Breast epithelium (tissue), 4 donors: Measurements from ENCODE around the gene NEURL1B. TPM values are rescaled to one million over a fixed set of nuclear protein-coding genes. Genes with fewer than 3 reads are reported as not detected.
A peak's percentile ranks its signal among the peaks of the same experiment; 100 is the strongest.
"Not testable (repeated sequence)": the region's sequence is repeated elsewhere in the genome, so short reads cannot be mapped to it uniquely, and the experiment has no call there.

Source experiments
- DNase-seq, 2 donors: peaks; one replicate each; pipeline ENCODE4 v3.0.0-alpha.2; 2019; ENCODE audit warnings: low spot score in 2 of 2
- H3K27ac ChIP-seq, 2 donors: fragments of 200-600 bp; sonication (generic) in 1 of 2; one replicate each; pipeline ENCODE4 v1.5.1; 2016 to 2019; ENCODE audit warnings: mild to moderate bottlenecking in 1 of 2
- H3K27me3 ChIP-seq, 2 donors: fragments of 200-600 bp; sonication (generic) in 1 of 2; one replicate each; pipeline versions ENCODE4 v1.5.1 to v1.6.0; 2017 to 2019; ENCODE audit warnings: control low read depth in 1 of 2, mild to moderate bottlenecking in 1 of 2
- H3K36me3 ChIP-seq: fragments of 200-600 bp; one replicate; pipeline ENCODE4 v1.5.1; 2019
- H3K4me1 ChIP-seq, 2 donors: fragments of 200-600 bp; sonication (generic); one replicate each; pipeline ENCODE4 v1.5.1; 2016 to 2019; ENCODE audit warnings: control low read depth in 1 of 2
- H3K4me3 ChIP-seq, 3 donors: fragments of 200-600 bp; sonication (generic); 1 replicate in 2 of 3; 2 replicates in 1 of 3; pipeline ENCODE4 v1.5.1; 2016 to 2019; ENCODE audit warnings: mild to moderate bottlenecking in 3 of 3, moderate library complexity in 2 of 3
- H3K9me3 ChIP-seq, 2 donors: fragments of 200-600 bp; sonication (generic) in 1 of 2; one replicate each; pipeline ENCODE4 v1.5.1; 2016 to 2019; ENCODE audit warnings: control low read depth in 1 of 2
- POLR2A ChIP-seq: fragments of 450-650 bp; IDR thresholded peaks from one replicate; pipeline ENCODE4 v1.6.1; 2016; ENCODE audit warnings: antibody characterized with exemption, mild to moderate bottlenecking, moderate library complexity
- POLR2AphosphoS5 ChIP-seq, 3 donors: sonication (generic); formaldehyde crosslinking; IDR thresholded peaks; one replicate each; pipeline ENCODE4 v1.6.1; 2017; ENCODE audit warnings: antibody characterized with exemption in 3 of 3
- intact Hi-C: fragments of 100-400 bp; cut with DNase I; formaldehyde crosslinking; loops from one replicate; pipeline ENCODE4 v1.15.1; 2023; ENCODE audit warnings: low total_unique reads
- total RNA-seq, 3 donors: library from RNA; depleted of rRNA; stranded (reverse); fragments of >200 nt; gene quantifications; one replicate each; pipeline ENCODE4 v1.1.0, GENCODE V29; 2016
- TF ChIP-seq, protein P1 (sequence below), 3 donors: fragments of 450-650 bp; IDR thresholded peaks; one replicate each; pipeline ENCODE4 v1.5.1; 2016 to 2017; ENCODE audit warnings: antibody characterized with exemption in 3 of 3, mild to moderate bottlenecking in 3 of 3, moderate library complexity in 3 of 3

NEURL1B gene
- total RNA-seq, 3 donors from 2014 or later: 6.3 to 17.0 (median 9.9) TPM

DNA sequence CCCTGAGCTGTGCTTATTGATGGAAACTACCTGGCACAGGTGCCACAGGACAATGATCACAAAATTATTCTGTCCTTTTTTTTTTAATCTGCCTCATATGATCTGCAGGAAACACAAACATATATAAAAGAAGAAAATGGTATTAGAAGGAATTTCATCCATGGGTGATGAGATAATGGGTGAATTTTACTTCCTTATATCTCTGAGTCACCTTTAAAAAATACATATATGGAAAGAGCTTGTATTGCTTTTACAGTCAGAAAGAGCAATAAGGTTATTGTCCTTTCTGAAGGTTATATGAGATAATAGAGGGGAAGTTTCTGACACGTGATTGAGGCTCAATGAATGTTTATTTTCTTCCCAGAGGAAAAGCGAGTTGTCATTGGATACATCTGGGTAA lies 31.6 kb downstream of the NEURL1B start:
- H3K27me3 ChIP-seq: no peaks in the 10 kb centered on the region
- no peak overlapping the region for H3K4me3 ChIP-seq
- H3K9me3 ChIP-seq: no peaks in the 10 kb centered on the region
- no peak for TF ChIP-seq POLR2A
- TF ChIP-seq, protein P1, sequence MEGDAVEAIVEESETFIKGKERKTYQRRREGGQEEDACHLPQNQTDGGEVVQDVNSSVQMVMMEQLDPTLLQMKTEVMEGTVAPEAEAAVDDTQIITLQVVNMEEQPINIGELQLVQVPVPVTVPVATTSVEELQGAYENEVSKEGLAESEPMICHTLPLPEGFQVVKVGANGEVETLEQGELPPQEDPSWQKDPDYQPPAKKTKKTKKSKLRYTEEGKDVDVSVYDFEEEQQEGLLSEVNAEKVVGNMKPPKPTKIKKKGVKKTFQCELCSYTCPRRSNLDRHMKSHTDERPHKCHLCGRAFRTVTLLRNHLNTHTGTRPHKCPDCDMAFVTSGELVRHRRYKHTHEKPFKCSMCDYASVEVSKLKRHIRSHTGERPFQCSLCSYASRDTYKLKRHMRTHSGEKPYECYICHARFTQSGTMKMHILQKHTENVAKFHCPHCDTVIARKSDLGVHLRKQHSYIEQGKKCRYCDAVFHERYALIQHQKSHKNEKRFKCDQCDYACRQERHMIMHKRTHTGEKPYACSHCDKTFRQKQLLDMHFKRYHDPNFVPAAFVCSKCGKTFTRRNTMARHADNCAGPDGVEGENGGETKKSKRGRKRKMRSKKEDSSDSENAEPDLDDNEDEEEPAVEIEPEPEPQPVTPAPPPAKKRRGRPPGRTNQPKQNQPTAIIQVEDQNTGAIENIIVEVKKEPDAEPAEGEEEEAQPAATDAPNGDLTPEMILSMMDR (IDR thresholded peaks at IDR 0.05): no peak
- no peak for TF ChIP-seq POLR2AphosphoS5 (IDR thresholded peaks at IDR 0.05)
- H3K4me1 ChIP-seq: no peaks in the 10 kb centered on the region
- no peaks in the 10 kb centered on the region for H3K36me3 ChIP-seq
- H3K27ac ChIP-seq: no peak overlapping the region
- DNase-seq: no peak
- intact Hi-C loops: no loop called here

- no peak for DNase-seq
- H3K27me3 ChIP-seq: no peaks in the 10 kb centered on the region
- H3K4me3 ChIP-seq: no peak overlapping the region
- H3K4me1 ChIP-seq: no peaks in the 10 kb centered on the region
- TF ChIP-seq POLR2AphosphoS5 (IDR thresholded peaks at IDR 0.05): no peak
- TF ChIP-seq, protein P1 (IDR thresholded peaks at IDR 0.05): no peak
- no peak for TF ChIP-seq POLR2A
- H3K27ac ChIP-seq: no peak overlapping the region
- H3K36me3 ChIP-seq: no peaks in the 10 kb centered on the region
- H3K9me3 ChIP-seq: no peaks in the 10 kb centered on the region
- intact Hi-C loops: no loop called here
Measured at GRCh38 chr5:172674155-172674554, 33.1 kb downstream of the NEURL1B start.

DNA sequence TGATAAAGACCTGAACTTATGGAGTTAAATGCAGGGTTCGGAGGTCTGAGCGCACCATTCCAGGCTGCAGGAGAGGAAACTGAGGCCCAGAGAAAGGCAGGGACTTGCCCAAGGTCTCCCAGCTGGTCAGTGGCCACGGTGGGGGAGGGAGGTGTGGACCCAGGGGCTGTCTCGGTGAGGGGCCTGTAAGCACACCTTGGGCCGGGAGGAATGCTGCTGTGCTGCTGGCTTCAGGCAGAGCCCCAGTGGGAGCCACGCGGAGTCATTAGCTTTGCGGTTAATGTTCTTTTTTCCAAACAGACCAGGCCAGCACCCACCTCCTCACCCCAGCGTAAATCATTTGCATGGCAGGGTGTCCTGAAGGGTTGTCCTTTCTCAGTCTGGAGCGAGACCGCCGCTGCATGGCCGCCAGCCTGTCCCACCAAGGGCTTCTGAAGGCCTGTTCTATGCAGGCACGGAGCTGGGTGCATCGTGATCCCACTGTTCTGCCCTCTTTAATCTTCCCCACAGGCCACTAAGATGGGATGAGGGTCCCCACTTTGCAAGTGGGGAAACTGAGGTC lies 35.9 kb downstream of the NEURL1B start:
- Histone ChIP-seq H3K36me3 (no peaks in the 10 kb centered on the region), H3K4me3 (no peak overlapping the region), H3K27ac (no peak overlapping the region), H3K4me1 (no peaks in the 10 kb centered on the region), H3K27me3 (no peaks in the 10 kb centered on the region), H3K9me3 (no peaks in the 10 kb centered on the region)
- intact Hi-C loops: no loop called here
- DNase-seq: no peak
- TF ChIP-seq POLR2A (no peak), POLR2AphosphoS5 (IDR thresholded peaks at IDR 0.05) (no peak)
- TF ChIP-seq, protein P1 (IDR thresholded peaks at IDR 0.05): no peak

GRCh38 chr5:172678362-172678874 lies 37.4 kb downstream of the NEURL1B start:
- H3K4me3 ChIP-seq, H3K36me3 ChIP-seq, H3K9me3 ChIP-seq, DNase-seq, H3K27me3 ChIP-seq, H3K4me1 ChIP-seq, intact Hi-C loops: not testable (repeated sequence)
- peak overlapping the region; percentile 31 to 40 for H3K27ac ChIP-seq

GRCh38 chr5:172678902-172679301 lies 37.8 kb downstream of the NEURL1B start:
- Histone ChIP-seq H3K4me3 (no peak overlapping the region), H3K27me3 (no peaks in the 10 kb centered on the region), H3K4me1 (no peaks in the 10 kb centered on the region), H3K27ac (peak overlapping the region; percentile 31 to 40), H3K36me3 (no peaks in the 10 kb centered on the region), H3K9me3 (no peaks in the 10 kb centered on the region)
- peak in 1 of 2 donors; percentile 21 for DNase-seq
- no peak for TF ChIP-seq POLR2A
- TF ChIP-seq, protein P1 (IDR thresholded peaks at IDR 0.05): no peak
- TF ChIP-seq POLR2AphosphoS5 (IDR thresholded peaks at IDR 0.05): no peak
- intact Hi-C loops: no loop called here
